Stimulated activated CD8-positive, alpha-beta memory T cell treated with anti-CD3 and anti-CD28 coated beads, Interleukin-12 subunit alpha, Interleukin-12 subunit beta, amount 100 ng/mL, for 4 hours (primary cell): Measurements from ENCODE around the gene CCP110.
A peak's percentile ranks its signal among the peaks of the same experiment; 100 is the strongest.

ENCODE experiments used
- DNase-seq: peaks from one replicate; pipeline ENCODE4 v3.0.0-alpha.2; 2020; ENCODE audit warnings: low read depth

The CCP110 gene, protein sequence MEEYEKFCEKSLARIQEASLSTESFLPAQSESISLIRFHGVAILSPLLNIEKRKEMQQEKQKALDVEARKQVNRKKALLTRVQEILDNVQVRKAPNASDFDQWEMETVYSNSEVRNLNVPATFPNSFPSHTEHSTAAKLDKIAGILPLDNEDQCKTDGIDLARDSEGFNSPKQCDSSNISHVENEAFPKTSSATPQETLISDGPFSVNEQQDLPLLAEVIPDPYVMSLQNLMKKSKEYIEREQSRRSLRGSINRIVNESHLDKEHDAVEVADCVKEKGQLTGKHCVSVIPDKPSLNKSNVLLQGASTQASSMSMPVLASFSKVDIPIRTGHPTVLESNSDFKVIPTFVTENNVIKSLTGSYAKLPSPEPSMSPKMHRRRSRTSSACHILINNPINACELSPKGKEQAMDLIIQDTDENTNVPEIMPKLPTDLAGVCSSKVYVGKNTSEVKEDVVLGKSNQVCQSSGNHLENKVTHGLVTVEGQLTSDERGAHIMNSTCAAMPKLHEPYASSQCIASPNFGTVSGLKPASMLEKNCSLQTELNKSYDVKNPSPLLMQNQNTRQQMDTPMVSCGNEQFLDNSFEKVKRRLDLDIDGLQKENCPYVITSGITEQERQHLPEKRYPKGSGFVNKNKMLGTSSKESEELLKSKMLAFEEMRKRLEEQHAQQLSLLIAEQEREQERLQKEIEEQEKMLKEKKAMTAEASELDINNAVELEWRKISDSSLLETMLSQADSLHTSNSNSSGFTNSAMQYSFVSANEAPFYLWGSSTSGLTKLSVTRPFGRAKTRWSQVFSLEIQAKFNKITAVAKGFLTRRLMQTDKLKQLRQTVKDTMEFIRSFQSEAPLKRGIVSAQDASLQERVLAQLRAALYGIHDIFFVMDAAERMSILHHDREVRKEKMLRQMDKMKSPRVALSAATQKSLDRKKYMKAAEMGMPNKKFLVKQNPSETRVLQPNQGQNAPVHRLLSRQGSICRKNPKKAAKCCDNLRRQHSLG

DNA sequence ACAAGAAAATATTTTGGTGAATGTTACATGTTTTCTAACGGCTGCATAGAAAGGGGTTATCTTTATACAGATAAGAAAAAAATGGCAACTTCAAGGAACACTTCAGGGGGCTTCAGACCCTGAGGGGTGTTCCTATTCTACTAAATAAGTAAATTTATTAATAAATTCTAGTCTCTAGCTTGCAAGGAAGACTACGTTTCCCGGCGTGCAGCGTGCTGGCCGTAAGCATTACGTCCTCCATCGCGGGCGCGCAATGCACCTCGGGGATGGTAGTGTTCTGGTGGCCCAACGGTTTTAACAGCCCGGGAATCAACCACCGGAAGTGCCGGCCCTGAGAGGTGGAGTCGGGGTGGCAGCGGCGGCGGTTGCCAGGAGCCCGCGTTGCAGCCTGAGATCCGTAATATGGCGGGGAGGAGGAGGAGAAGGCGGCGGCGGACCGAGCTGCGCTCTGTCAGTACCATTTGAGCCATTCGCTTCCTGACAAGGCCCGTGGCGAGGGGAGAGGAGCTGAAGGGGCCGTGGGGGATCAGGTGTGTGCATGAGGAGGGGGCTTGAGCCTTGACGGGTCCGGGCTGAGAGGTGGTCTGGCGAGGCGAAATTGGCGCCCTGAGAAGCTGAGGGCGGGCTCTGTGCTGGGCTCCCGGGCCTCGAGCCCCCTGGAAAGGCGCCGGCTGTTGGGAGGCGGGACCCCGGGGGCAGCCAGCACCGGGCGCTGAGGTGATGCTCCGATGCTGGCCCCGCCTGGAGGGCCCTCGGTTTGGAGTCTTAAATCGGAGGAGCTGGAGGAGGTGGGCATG, at the start of gene CCP110:
Gene CCP110 (plus strand): TSS at position 384 of the 797 bp plus-strand sequence. CDS start 3,940 bp downstream, outside the sequence.
- peak; percentile 89 for DNase-seq

DNA sequence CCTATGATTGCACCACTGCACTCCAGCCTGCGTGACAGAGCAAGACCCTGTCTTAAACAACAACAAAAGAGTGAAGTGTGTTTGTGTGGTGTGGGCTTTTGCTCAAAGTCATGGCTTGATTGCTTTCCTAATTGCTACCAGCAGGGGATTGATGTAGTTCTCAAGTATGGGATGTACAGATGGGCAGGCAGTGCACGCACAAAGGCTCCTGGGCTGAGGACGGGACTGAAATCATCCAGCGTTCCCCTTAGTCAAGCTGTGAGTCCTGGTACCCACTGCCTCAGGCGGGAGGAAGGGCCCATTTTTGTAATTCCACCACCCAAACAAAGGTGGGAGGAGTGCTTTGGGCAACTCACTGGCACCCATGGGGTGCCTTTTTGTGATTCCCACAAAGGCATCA, 49.1 kb upstream of the CCP110 start:
- DNase-seq = no peak

DNA sequence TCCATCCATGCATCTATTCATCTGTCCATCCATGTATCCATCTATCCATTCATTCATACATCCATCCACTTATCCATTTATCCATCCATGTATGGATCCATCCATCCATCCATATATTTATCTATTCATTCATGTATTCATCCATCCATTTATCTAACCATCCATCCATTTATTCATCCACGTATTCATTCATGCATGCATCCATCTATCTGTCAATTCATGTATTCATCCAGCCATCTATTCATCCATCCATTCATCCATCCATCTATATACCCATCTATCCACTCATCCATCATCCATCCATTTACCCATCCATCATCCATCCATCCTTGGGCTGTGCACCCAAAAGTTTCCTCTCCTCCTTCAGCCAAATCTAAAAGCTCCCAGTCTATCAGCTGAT, 45.2 kb upstream of the CCP110 start:
- no peak for DNase-seq

DNA sequence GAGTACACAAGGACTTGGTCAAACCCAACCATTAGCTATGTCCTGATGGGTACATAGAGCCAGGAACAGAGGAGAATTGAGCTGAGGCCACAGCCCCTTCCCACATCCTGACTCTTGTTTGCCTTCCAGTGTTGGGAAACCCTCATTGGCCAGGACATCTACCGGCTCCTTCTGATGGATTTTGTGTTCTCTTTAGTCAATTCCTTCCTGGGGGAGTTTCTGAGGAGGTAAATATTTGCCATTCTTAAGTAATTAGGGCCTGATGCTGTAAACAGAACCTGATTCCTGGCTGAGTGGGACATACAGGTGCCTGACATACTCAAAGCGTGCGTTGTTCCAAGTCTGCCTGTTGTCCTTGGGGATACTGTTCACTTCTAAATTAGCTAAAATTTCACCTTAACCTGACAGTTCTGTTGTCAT, 44.4 kb upstream of the CCP110 start:
- DNase-seq = no peak

GRCh38 chr16:19481296-19481695, 42.4 kb upstream of the CCP110 start:
- no peak for DNase-seq

GRCh38 chr16:19481769-19482168, 42.0 kb upstream of the CCP110 start:
- no peak for DNase-seq

DNA sequence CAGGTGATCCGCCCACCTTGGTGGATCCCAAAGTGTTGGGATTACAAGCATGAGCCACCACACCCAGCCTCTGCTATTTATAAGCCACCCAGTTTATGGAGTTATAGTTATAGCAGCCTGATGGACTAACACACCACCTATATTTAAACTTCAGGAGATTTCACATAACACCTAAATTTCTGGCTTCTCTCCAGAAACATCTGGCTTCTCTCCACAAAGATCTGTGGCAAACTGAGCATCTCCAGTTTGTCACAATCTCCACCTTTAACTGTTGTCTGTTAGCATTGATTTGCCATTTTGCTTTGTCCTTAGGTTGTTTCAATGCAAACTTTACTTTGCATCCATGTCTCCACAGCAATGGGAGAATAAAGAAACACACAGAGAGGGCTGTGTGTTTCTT, 41.5 kb upstream of the CCP110 start:
- DNase-seq = no peak

- DNase-seq = no peak
Observed at GRCh38 chr16:19484096-19484495, 39.6 kb upstream of the CCP110 start.

- DNase-seq = no peak
Observed at GRCh38 chr16:19485611-19486010, 38.1 kb upstream of the CCP110 start.

- no peak for DNase-seq
Observed at GRCh38 chr16:19486051-19486450, 37.7 kb upstream of the CCP110 start.

- no peak for DNase-seq
Observed at GRCh38 chr16:19486750-19487325, 36.9 kb upstream of the CCP110 start.

DNA sequence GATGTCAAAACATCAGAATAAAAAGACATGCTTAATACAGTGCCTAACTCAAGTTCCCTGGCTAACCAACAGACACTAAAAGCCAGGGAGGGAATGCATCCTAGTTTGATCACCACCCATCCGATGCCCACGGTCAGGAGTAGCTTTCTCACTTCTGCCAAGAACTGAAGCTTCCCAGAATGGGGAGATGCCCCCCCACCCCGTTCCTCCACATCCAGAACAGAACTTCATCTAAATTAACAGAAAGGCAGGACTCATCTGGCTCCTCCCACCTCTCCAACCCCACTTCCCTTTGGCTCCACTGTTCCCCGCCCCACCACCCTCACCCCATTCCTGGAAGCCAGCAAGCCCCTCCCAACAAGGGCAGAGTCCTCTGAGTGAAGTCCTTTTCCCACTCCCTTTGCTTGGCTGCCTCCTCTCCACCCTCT, 35.5 kb upstream of the CCP110 start:
- DNase-seq = no peak

DNA sequence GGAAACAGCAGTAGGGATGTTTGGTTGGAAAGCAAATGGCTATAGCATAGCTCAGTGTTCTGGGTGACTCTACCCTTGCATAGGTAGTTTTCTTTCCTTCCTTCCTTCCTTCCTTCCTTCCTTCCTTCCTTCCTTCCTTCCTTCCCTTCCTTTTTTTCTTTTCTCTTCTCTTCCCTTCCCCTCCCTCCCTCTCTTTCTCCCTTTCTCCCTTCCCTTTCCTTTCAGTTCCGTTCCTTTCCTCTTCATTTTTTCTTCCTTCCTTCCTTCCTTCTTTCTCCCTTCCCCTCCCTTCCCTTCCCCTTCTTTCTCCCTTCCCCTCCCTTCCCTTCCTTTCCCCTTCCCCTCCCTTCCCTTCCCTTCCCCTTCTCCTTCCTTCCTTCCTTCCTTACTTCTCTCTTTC, 33.1 kb upstream of the CCP110 start:
- no peak for DNase-seq

- DNase-seq = no peak
Observed at GRCh38 chr16:19497176-19497575, 26.6 kb upstream of the CCP110 start.

- no peak for DNase-seq
Observed at GRCh38 chr16:19499006-19499405, 24.7 kb upstream of the CCP110 start.

GRCh38 chr16:19499481-19499880, 24.3 kb upstream of the CCP110 start:
- DNase-seq = no peak

DNA sequence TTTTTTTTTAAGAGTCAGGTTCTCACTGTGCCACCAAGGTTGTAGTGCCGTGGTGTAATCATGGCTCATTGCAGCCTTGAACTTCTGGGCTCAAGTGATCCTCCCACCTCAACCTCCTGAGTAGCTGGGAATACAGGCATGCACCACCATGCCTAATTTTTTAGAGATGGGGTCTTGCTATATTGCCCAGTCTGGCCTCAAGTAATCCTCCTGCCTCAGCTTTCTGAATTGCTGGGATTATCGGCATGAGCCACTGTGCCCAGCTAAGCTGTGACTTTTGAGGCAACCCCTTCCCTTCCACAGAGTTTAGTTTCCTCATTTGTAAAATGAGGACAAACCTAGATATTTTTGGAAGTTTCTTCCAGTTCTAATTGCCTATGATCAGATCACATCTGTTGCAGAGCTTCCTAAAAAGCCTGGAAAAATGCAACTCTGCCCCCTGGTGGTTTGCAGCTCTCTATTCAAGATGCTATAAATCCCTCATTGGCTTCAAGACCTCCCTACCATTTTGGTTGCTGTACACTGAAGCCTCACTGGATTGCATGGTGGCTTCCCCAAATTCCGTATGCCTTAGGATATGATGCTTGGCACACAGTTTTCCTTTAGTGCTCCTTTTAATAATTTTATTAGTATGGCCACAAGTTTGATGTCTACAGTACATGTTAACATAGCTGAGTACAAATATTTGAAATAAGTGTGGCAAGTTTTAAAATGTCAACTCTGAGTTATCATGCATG, 21.2 kb upstream of the CCP110 start:
- no peak for DNase-seq

GRCh38 chr16:19503461-19504075, 20.2 kb upstream of the CCP110 start:
- no peak for DNase-seq

DNA sequence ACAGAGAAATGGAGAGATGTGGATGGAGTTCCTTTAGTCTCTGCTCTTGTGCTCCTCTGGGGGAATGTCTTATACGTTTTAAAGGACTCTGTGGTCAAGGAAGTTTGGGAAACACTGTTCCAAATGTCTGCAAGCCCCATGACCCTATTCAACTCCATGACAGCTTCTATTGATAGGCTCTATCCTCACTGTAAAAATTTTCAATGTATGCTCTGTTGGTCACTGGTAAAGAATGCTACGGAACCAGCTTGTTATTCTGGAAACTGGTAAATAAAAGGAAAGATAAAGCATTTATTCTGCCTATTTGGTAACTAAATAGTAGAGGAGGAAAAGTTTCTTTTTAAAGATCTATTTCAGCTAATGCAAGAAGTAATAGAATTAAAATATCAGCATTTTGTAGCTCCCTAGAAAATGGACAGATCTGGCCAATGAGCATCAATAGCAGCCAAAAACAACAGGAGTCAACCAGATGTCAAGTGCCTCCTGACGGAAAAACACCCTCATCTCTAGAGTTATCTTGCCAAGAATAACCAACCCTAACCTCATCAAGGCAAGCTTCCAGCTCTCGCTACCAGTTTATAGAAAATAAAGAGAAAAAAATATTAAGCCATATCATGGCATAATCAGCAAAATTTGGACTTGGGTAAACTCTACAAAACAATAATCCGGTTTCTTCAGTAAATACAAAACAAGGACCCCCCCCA, 18.0 kb upstream of the CCP110 start:
- no peak for DNase-seq

DNA sequence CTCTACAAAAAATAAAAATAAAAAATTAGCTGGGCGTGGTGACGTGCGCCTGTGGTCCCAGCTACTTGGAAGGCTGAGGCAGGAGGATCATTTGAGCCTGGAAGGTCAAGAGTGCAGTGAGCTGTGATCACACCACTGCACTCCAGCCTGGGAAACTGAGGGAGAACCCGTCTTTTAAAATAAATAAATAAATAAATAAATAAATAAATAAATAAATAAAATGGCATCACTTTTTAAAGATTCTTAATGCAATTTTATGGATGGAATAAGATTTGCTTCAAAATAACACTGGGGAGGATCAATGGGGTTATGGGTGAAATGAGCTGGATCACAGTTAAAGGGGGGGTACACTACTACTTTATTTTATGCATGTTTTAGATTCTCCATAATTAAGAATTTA, 16.8 kb upstream of the CCP110 start:
- no peak for DNase-seq
